H1 (cell line): ENCODE data around the gene KIAA1328. TPM values are rescaled to one million over a fixed set of nuclear protein-coding genes. Genes with fewer than 3 reads are reported as not detected.

Experiments
- polyA plus RNA-seq, 7 experiments: library from polyadenylated mRNA; depleted of rRNA in 3 of 7; stranded (reverse) in 5 of 7; unstranded in 2 of 7; fragments of >200 nt in 5 of 7; fragments of 200-250 nt in 2 of 7; gene quantifications; 1 replicate in 5 of 7; 2 replicates in 1 of 7; 4 replicates in 1 of 7; pipeline versions ENCODE4 v1.2.1 to v1.2.3, GENCODE V29; 2011 to 2013; ENCODE audit warnings: missing spikeins in 2 of 7, mixed read lengths in 2 of 7
- total RNA-seq: library from RNA; stranded (reverse); fragmentation: NEBNext Ultra II Directional; extraction: Animal tissue kit (Norgen Biotek cat#: 25700); gene quantifications from 2 replicates; pipeline ENCODE4 v1.2.1, GENCODE V29; 2021

Gene KIAA1328
- total and polyA plus RNA-seq, 2 of the 8 experiments (the other 6 are each of a cell fraction or from before 2014, with no cell fraction given): 2.6 to 5.7 TPM

Other genes with a start within 250 kb of the KIAA1328 start
- 135 and 151 TPM in 2 replicates for gene TPGS2, start 125 bp upstream of the KIAA1328 start, total RNA-seq
- gene TPGS2, start 125 bp upstream of the KIAA1328 start, polyA plus RNA-seq (2011; rRNA removed): 206 and 273 TPM in 2 replicates